OCI-LY7 (cell line): ENCODE results near the gene ARR3. TPM values are rescaled to one million over a fixed set of nuclear protein-coding genes. Genes with fewer than 3 reads are reported as not detected.
A peak's percentile ranks its signal among the peaks of the same experiment; 100 is the strongest.
"Not testable (repeated sequence)": the region's sequence is repeated elsewhere in the genome, so short reads cannot be mapped to it uniquely, and the experiment has no call there.

Experiments used
- BruUV-seq: library from RNA; stranded (reverse); fragments of 400-500 nt; replicated peaks from 2 replicates; lab custom pipeline; 2021; lab: Mats Ljungman, UMichigan
- CTCF ChIA-PET: fragments of 300-600 bp; sonication (Branson Sonifier 250); formaldehyde crosslinking; loops from one replicate; lab custom pipeline; 2022; ENCODE audit warnings: antibody characterized with exemption; ENCODE audit not compliant: unreplicated experiment; lab: Charles Lee
- POLR2A ChIA-PET: fragments of 300-600 bp; sonication (Branson Sonifier 250); formaldehyde crosslinking; loops from one replicate; lab custom pipeline; 2022; ENCODE audit warnings: antibody characterized with exemption; lab: Charles Lee
- DNase-seq: peaks from one replicate; pipeline ENCODE4 v3.0.0-alpha.2; 2015; ENCODE audit warnings: low spot score
- H2AFZ ChIP-seq: fragments of 200-600 bp; sonication (generic), shearing (Covaris generic); 2 replicates; pipeline ENCODE4 v1.6.1; 2014; ENCODE audit warnings: mild to moderate bottlenecking, antibody characterized with exemption, low read length, moderate library complexity
- H3K27ac ChIP-seq: fragments of 200-600 bp; sonication (generic); 2 replicates; pipeline ENCODE4 v1.5.1; 2014; ENCODE audit warnings: mixed run types, low read depth, mild to moderate bottlenecking, moderate library complexity, low read length, inconsistent platforms; ENCODE audit not compliant: poor library complexity, severe bottlenecking
- H3K36me3 ChIP-seq: fragments of 200-600 bp; sonication (generic); 2 replicates; pipeline ENCODE4 v1.6.1; 2014; ENCODE audit warnings: mild to moderate bottlenecking, antibody characterized with exemption, low read length, moderate library complexity, mixed read lengths; ENCODE audit not compliant: insufficient read depth
- H3K4me1 ChIP-seq: fragments of 200-600 bp; sonication (generic); 2 replicates; pipeline ENCODE4 v1.5.1; 2014; ENCODE audit warnings: mild to moderate bottlenecking, low read length; ENCODE audit not compliant: insufficient read depth, poor library complexity, severe bottlenecking
- H3K4me2 ChIP-seq: fragments of 200-600 bp; sonication (generic); 2 replicates; pipeline ENCODE4 v1.6.1; 2014; ENCODE audit warnings: mild to moderate bottlenecking, low read length
- H3K4me3 ChIP-seq: fragments of 200-600 bp; sonication (generic); 2 replicates; pipeline ENCODE4 v1.5.1; 2014; ENCODE audit warnings: mild to moderate bottlenecking, low read depth, low read length; ENCODE audit not compliant: poor library complexity, severe bottlenecking
- H3K79me2 ChIP-seq: fragments of 200-600 bp; sonication (generic); 2 replicates; pipeline ENCODE4 v1.6.1; 2016; ENCODE audit warnings: low read depth, mild to moderate bottlenecking, low read length, moderate library complexity, mixed read lengths; ENCODE audit not compliant: insufficient read depth
- H3K9me2 ChIP-seq: fragments of 200-600 bp; sonication (generic); 2 replicates; pipeline ENCODE4 v1.6.1; 2016; ENCODE audit warnings: mild to moderate bottlenecking, low read length, mixed read lengths; ENCODE audit not compliant: insufficient read depth
- H3K9me3 ChIP-seq: fragments of 200-600 bp; sonication (generic); 2 replicates; pipeline ENCODE4 v1.6.1; 2014; ENCODE audit warnings: mild to moderate bottlenecking, mixed run types, low read length, mixed read lengths
- H4K20me1 ChIP-seq: fragments of 200-600 bp; sonication (generic); 2 replicates; pipeline ENCODE4 v1.6.1; 2014; ENCODE audit warnings: mild to moderate bottlenecking, antibody characterized with exemption, low read length, moderate library complexity, mixed read lengths; ENCODE audit not compliant: insufficient read depth
- CTCF ChIP-seq: fragments of 200-600 bp; sonication (generic); conservative IDR thresholded peaks from 2 replicates; pipeline ENCODE4 v1.5.1; 2014; ENCODE audit warnings: mild to moderate bottlenecking, antibody characterized with exemption, low read length, moderate library complexity, mixed read lengths
- EZH2phosphoT487 ChIP-seq: fragments of 200-600 bp; sonication (generic); IDR thresholded peaks from 2 replicates; pipeline ENCODE4 v1.6.1; 2018; ENCODE audit warnings: low read depth, borderline replicate concordance, mild to moderate bottlenecking, mixed run types, antibody characterized with exemption, low read length, moderate library complexity, mixed read lengths
- intact Hi-C: fragments of 100-400 bp; cut with micrococcal nuclease; formaldehyde crosslinking; loops from one replicate; pipeline ENCODE4 v1.10.0; 2022; ENCODE audit not compliant: unreplicated experiment
- total RNA-seq, 2 experiments: library from RNA; depleted of rRNA in 1 of 2; stranded (reverse); fragments of >200 nt in 1 of 2; shearing (Covaris generic) in 1 of 2; gene quantifications; 2 replicates each; pipeline ENCODE4 v1.2.3, GENCODE V29; 2014 to 2022

The ARR3 gene
- total RNA-seq, 2 experiments from 2014 or later = not detected

DNA sequence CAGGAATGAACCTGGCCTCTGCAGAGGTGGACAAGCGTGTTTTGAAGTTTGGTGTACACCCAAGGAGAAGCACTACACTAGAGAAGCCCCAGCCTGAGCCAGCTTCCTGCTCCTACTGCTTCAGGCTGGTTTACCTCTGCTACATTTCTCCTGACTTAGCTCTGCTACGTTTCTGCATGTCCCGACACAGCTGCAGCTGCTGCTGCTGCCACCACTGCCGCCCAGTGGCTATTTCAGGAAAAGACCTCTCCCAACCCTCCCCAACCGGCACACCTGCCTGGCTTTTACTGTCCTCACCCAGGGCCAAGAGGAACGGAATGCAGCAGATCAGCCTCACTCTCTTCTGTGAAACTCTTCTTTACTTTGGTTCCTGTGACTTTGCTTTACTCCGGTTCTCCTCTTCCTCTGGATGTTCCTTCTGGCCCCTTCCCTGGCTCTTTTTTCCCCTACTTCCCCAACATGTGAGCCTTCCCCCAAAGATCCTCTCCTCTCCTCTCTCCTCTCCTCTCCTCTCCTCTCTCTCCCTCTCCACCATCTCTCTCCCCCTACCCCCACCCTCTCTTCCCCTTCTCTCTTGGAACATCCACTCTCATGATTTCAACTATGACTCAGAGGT lies 5.1 kb upstream of the ARR3 start:
- Histone ChIP-seq H3K4me1 (no peaks in the 10 kb centered on the region), H3K9me2 (no peaks in the 10 kb centered on the region), H3K4me3 (no peak overlapping the region), H4K20me1 (no peaks in the 10 kb centered on the region), H3K36me3 (no peaks in the 10 kb centered on the region), H2AFZ (no peak overlapping the region), H3K79me2 (no peaks in the 10 kb centered on the region), H3K9me3 (no peaks in the 10 kb centered on the region), H3K4me2 (no peak overlapping the region), H3K27ac (no peak overlapping the region)
- no TSS peak for BruUV-seq
- CTCF ChIA-PET = no interaction called here
- POLR2A ChIA-PET = no interaction called here
- DNase-seq = peak; percentile 46
- peak; percentile 64 for TF ChIP-seq CTCF
- no peak for TF ChIP-seq EZH2phosphoT487
- intact Hi-C loops = no loop called here

GRCh38 chrX:70264784-70265183 lies 3.4 kb upstream of the ARR3 start:
- Histone ChIP-seq H3K9me2 (no peaks in the 10 kb centered on the region), H4K20me1 (no peaks in the 10 kb centered on the region), H3K27ac (no peak overlapping the region), H3K4me1 (no peaks in the 10 kb centered on the region), H3K36me3 (no peaks in the 10 kb centered on the region), H3K4me2 (no peak overlapping the region), H2AFZ (no peak overlapping the region), H3K9me3 (no peaks in the 10 kb centered on the region), H3K79me2 (no peaks in the 10 kb centered on the region), H3K4me3 (no peak overlapping the region)
- BruUV-seq = no TSS peak
- no peak for DNase-seq
- POLR2A ChIA-PET = no interaction called here
- intact Hi-C loops = no loop called here
- TF ChIP-seq EZH2phosphoT487 (no peak), CTCF (no peak)
- CTCF ChIA-PET = no interaction called here

DNA sequence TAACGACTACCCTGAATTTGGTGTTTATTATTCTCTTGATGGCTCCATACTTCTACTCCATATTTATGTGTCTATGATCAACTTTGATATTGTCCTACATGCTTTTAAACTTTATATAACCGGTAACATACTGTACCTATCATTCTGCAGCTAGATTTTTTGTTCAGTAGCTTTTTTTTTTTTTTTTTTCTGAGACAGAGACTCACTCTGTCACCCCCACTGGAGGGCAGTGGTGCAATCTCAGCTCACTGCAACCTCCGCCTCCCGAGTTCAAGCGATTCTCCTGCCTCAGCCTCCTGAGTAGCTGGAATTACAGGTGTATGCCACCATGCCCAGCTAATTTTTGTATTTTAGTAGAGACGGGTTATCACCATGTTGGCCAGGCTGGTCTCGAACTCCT lies 5.9 kb downstream of the ARR3 start:
- BruUV-seq, H3K36me3 ChIP-seq, H3K4me2 ChIP-seq, H3K9me3 ChIP-seq, CTCF ChIA-PET, DNase-seq, H4K20me1 ChIP-seq, H3K4me3 ChIP-seq, H3K79me2 ChIP-seq, H3K27ac ChIP-seq, H3K9me2 ChIP-seq, H3K4me1 ChIP-seq, H2AFZ ChIP-seq, intact Hi-C loops: not testable (repeated sequence)
- POLR2A ChIA-PET = interaction anchor here (0.9 kb wide), 1 partner anchor 70 kb away, joined by 4 read pairs; no protein-coding TSS in a partner anchor
